Spleen (tissue), 11 donors: ENCODE results near the gene TMEM196. TPM values are rescaled to one million over a fixed set of nuclear protein-coding genes. Genes with fewer than 3 reads are reported as not detected.
A peak's percentile ranks its signal among the peaks of the same experiment; 100 is the strongest.

Experiments
- DNase-seq: peaks from one replicate; pipeline ENCODE4 v3.0.0-alpha.2; 2020
- H3K27ac ChIP-seq, 8 donors: fragments of 200-600 bp; sonication (generic) in 7 of 8; 1 replicate in 4 of 8; 2 replicates in 4 of 8; pipeline versions ENCODE4 v1.5.0 to v1.8.0; 2016 to 2021; ENCODE audit warnings: inconsistent platforms in 4 of 8, mild to moderate bottlenecking in 4 of 8, moderate library complexity in 1 of 8
- H3K27me3 ChIP-seq, 7 donors: fragments of 200-600 bp; sonication (generic) in 6 of 7; replicated peaks in 1 of 7; 1 replicate in 4 of 7; 2 replicates in 3 of 7; pipeline versions ENCODE4 v1.5.0 to v1.8.0; 2016 to 2021; ENCODE audit warnings: inconsistent platforms in 3 of 7, mild to moderate bottlenecking in 1 of 7
- H3K36me3 ChIP-seq, 6 donors: fragments of 200-600 bp; sonication (generic) in 5 of 6; 1 replicate in 4 of 6; 2 replicates in 2 of 6; pipeline versions ENCODE4 v1.5.0 to v1.8.0; 2016 to 2021; ENCODE audit warnings: inconsistent platforms in 2 of 6
- H3K4me1 ChIP-seq, 6 donors: fragments of 200-600 bp; sonication (generic) in 5 of 6; 1 replicate in 3 of 6; 2 replicates in 3 of 6; pipeline versions ENCODE4 v1.5.0 to v1.8.0; 2016 to 2021; ENCODE audit warnings: inconsistent platforms in 3 of 6
- H3K4me3 ChIP-seq, 8 donors: fragments of 200-600 bp; sonication (generic) in 7 of 8; 1 replicate in 4 of 8; 2 replicates in 4 of 8; pipeline versions ENCODE4 v1.5.0 to v1.8.0; 2016 to 2021; ENCODE audit warnings: inconsistent platforms in 4 of 8, mild to moderate bottlenecking in 4 of 8, moderate library complexity in 2 of 8
- H3K9me3 ChIP-seq, 8 donors: fragments of 200-600 bp; sonication (generic) in 7 of 8; 1 replicate in 4 of 8; 2 replicates in 4 of 8; pipeline versions ENCODE4 v1.5.0 to v1.8.0; 2016 to 2021; ENCODE audit warnings: inconsistent platforms in 4 of 8
- POLR2A ChIP-seq, 3 donors: fragments of 450-650 bp; IDR thresholded peaks; one replicate each; pipeline ENCODE4 v1.5.1; 2017; ENCODE audit warnings: antibody characterized with exemption in 3 of 3, mild to moderate bottlenecking in 1 of 3
- POLR2AphosphoS5 ChIP-seq, 3 donors: sonication (generic); formaldehyde crosslinking; IDR thresholded peaks; one replicate each; pipeline ENCODE4 v1.5.1; 2017; ENCODE audit warnings: antibody characterized with exemption in 3 of 3
- WGBS, 5 donors: extraction: QIAGEN DNeasy Blood & Tissue Kit in 3 of 5; methylation state at CpG; one replicate each; pipeline versions ENCODE4 v1.1.5 to v1.1.7; 2013 to 2018; 5-methylcytosine and 5-hydroxymethylcytosine counted together
- intact Hi-C: fragments of 100-400 bp; cut with DNase I; formaldehyde crosslinking; loops from one replicate; pipeline ENCODE4 v1.15.0; 2023; ENCODE audit warnings: low total_unique reads
- polyA plus RNA-seq, 3 donors: library from polyadenylated mRNA; stranded (reverse); fragments of 200-250 nt; gene quantifications; one replicate each; pipeline ENCODE4 v1.2.1, GENCODE V29; 2013
- total RNA-seq, 7 donors: library from RNA; depleted of rRNA in 3 of 7; stranded (reverse); fragments of >200 nt in 3 of 7; fragmentation: NEBNext Ultra II Directional in 4 of 7; extraction: Animal tissue kit (Norgen Biotek cat#: 25700) in 4 of 7; gene quantifications; one replicate each; pipeline versions ENCODE4 v1.1.0 to v1.2.1, GENCODE V29; 2016 to 2021
- TF ChIP-seq, protein P1 (sequence below), 11 experiments: fragments of 200-600 bp in 7 of 11; fragments of 450-650 bp in 4 of 11; sonication (generic) in 4 of 11; IDR thresholded peaks in 8 of 11; conservative IDR thresholded peaks in 3 of 11; 1 replicate in 7 of 11; 2 replicates in 4 of 11; pipeline versions ENCODE4 v1.4.0 to v1.8.0; 2016 to 2021; ENCODE audit warnings: antibody characterized with exemption in 11 of 11, inconsistent platforms in 4 of 11, mild to moderate bottlenecking in 1 of 11
- donor health status: healthy with polysubstance abuse.
- donor health status: DM: no; HTN: no; CAD: no; lungs with moderate emphysema.
- donor health status: DM: no; HTN: no; CAD: no.
- donor health status: Bipolar disorder and iron deficiency.
- donor health status: healthy.
- donor health status: DM: no; HTN: no; CAD: no.
- donor health status: DM: yes; HTN: yes; CAD: no.

Gene TMEM196
- total and polyA plus RNA-seq, 10 donors: 0.08 TPM; not detected in 9

DNA sequence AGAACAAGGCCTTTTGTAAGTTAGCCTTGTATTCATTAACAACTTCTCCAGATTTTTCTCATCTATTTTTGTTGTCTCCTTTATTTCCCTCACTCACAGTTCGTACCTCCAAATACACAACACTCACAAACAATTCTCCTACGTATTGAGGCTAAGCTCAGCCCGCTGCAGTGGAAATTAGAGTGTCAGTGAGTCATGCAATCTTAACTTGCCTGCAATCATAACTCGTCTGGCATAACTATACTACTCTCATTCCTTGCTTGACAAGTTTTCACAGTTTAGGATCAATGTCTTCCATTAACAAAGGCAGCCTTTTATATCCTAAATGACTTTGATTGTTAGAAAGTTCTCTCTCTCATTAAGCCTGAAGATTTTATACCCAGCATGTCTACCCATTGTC is 23.8 kb downstream of the TMEM196 start:
- H3K4me1 ChIP-seq: no peaks in the 10 kb centered on the region
- no peak for TF ChIP-seq POLR2AphosphoS5 (IDR thresholded peaks at IDR 0.05)
- TF ChIP-seq POLR2A (IDR thresholded peaks at IDR 0.05): no peak
- TF ChIP-seq, protein P1, sequence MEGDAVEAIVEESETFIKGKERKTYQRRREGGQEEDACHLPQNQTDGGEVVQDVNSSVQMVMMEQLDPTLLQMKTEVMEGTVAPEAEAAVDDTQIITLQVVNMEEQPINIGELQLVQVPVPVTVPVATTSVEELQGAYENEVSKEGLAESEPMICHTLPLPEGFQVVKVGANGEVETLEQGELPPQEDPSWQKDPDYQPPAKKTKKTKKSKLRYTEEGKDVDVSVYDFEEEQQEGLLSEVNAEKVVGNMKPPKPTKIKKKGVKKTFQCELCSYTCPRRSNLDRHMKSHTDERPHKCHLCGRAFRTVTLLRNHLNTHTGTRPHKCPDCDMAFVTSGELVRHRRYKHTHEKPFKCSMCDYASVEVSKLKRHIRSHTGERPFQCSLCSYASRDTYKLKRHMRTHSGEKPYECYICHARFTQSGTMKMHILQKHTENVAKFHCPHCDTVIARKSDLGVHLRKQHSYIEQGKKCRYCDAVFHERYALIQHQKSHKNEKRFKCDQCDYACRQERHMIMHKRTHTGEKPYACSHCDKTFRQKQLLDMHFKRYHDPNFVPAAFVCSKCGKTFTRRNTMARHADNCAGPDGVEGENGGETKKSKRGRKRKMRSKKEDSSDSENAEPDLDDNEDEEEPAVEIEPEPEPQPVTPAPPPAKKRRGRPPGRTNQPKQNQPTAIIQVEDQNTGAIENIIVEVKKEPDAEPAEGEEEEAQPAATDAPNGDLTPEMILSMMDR (IDR thresholded peaks at IDR 0.05 in 8 of 11, conservative IDR thresholded peaks at IDR 0.05 in 3 of 11): no peak
- H3K4me3 ChIP-seq: no peak overlapping the region
- H3K9me3 ChIP-seq: no peaks in the 10 kb centered on the region
- no peak overlapping the region for H3K27ac ChIP-seq
- 57 to 86% (median 78%) methylated on average over 4 of the region's 4 CpGs for WGBS, 5 donors
- intact Hi-C loops: loop anchor here (10.0 kb wide), 1 partner anchor 845 kb away; no protein-coding TSS in a partner anchor
- no peaks in the 10 kb centered on the region for H3K36me3 ChIP-seq
- H3K27me3 ChIP-seq: no peaks in the 10 kb centered on the region
- DNase-seq: no peak

DNA sequence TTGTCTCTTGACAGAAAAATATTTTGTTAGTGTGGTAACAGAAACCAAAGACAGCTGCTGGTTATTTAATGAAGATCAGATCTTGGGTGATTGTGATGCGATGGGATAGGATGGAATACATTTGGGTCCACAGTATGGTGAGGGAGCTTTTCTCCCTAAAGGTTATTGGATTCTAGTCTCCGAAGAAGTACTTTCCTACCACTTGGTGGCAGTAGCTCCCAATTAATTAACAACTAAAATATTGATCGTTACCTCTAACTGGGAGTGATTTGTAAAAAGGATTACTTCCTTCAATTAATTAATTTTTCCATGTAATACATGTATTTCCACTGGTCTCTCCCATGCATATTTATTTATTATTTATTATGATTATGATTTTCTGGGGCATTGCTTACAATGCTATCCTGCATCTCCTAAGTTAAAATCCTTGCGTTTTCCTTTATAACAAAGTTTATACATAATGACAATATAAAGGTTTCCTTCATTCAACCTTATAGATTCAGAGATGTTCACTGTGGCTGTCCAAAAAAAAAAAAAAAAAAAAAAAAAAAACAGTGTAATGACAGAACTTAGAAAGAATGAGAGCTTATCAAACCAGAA is 25.6 kb downstream of the TMEM196 start:
- Histone ChIP-seq H3K4me3 (no peak overlapping the region), H3K27ac (no peak overlapping the region), H3K36me3 (no peaks in the 10 kb centered on the region), H3K9me3 (no peaks in the 10 kb centered on the region), H3K4me1 (no peaks in the 10 kb centered on the region), H3K27me3 (no peaks in the 10 kb centered on the region)
- WGBS, 5 donors: 40 to 48% (median 41%) methylated on average over 4 of the region's 4 CpGs
- TF ChIP-seq POLR2A (IDR thresholded peaks at IDR 0.05): no peak
- TF ChIP-seq, protein P1 (IDR thresholded peaks at IDR 0.05 in 8 of 11, conservative IDR thresholded peaks at IDR 0.05 in 3 of 11): peak in 8 of 11 experiments; percentile 17 to 49 (median 38)
- intact Hi-C loops: loop anchor here (10.0 kb wide), 1 partner anchor 847 kb away; no protein-coding TSS in a partner anchor
- no peak for DNase-seq

DNA sequence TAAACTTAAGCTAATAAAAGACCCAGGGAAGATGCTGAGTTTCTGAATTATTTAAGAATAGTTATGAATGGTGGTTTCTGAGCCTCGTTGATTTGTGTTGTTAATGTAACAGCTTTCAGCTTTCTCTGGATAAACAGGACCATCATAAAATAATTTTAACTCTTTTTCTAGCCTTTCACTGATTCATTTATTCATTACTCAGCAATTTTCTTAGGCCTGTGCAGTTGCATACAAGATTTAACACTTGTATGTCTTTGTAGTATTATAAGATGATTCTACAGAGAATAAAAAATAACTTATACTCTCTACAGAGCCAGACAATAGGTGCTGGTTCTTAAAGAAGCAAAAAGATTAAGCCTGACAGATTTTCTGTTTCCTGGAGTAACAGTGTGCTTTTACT is 29.3 kb downstream of the TMEM196 start:
- H3K9me3 ChIP-seq: no peaks in the 10 kb centered on the region
- no peak for TF ChIP-seq POLR2AphosphoS5 (IDR thresholded peaks at IDR 0.05)
- no peak for TF ChIP-seq POLR2A (IDR thresholded peaks at IDR 0.05)
- TF ChIP-seq, protein P1 (IDR thresholded peaks at IDR 0.05 in 8 of 11, conservative IDR thresholded peaks at IDR 0.05 in 3 of 11): no peak
- H3K4me3 ChIP-seq: no peak overlapping the region
- 39 to 68% (median 58%) methylated on average over 1 of the region's 1 CpG for WGBS, 5 donors
- H3K27me3 ChIP-seq: no peaks in the 10 kb centered on the region
- no peak for DNase-seq
- no peak overlapping the region for H3K27ac ChIP-seq
- no peaks in the 10 kb centered on the region for H3K36me3 ChIP-seq
- intact Hi-C loops: loop anchor here (10.0 kb wide), 1 partner anchor 851 kb away; no protein-coding TSS in a partner anchor
- no peaks in the 10 kb centered on the region for H3K4me1 ChIP-seq

GRCh38 chr7:19728716-19729115 is 44.7 kb downstream of the TMEM196 start:
- no peaks in the 10 kb centered on the region for H3K4me1 ChIP-seq
- H3K36me3 ChIP-seq: no peaks in the 10 kb centered on the region
- WGBS, 5 donors: 80 to 90% (median 82%) methylated on average over 3 of the region's 3 CpGs
- DNase-seq: no peak
- peaks cover 0 to 14% (median 0%) of the 10 kb centered on the region in 7 donors for H3K27me3 ChIP-seq
- TF ChIP-seq POLR2AphosphoS5 (IDR thresholded peaks at IDR 0.05): no peak
- intact Hi-C loops: no loop called here
- no peaks in the 10 kb centered on the region for H3K9me3 ChIP-seq
- no peak overlapping the region for H3K27ac ChIP-seq
- no peak overlapping the region for H3K4me3 ChIP-seq
